HG02943 (cell line): ENCODE data around the gene DNM3.

ENCODE experiments used
- ATAC-seq: cut with Tn5 transposase; IDR thresholded peaks from one replicate; pipeline ENCODE4 v1.9.1; 2021; ENCODE audit warnings: mild to moderate bottlenecking, low read depth, moderate library complexity; ENCODE audit not compliant: unreplicated experiment

Gene DNM3

DNA sequence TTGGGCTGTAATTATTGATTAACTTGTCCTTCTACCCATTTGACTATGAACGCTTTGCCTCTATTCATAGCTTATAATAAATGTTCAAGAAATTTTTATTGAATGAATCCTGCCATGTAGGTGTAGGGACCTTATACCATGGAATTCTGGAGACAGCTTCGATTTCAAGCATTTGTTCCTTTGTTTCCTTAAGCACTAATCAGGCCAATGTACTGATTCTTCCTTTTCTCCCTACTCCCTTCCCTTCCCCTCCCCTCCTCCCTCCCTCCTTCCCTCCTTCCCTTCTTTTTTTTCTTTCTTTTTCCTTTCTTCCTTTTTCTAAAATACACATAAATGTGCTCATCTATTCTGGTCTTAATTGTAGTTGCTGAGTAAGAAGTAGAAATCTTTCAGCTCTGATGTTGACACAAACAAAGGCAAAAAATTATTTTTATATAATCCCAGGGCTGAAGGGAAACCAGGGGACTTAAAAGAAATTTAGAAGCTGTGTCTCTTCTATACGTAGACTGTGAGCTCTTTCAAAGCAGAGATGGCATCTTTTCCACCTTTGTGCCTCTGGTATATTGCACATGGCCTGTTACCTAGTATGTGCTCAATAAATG is 24.9 kb upstream of the DNM3 start:
- ATAC-seq: no peak

DNA sequence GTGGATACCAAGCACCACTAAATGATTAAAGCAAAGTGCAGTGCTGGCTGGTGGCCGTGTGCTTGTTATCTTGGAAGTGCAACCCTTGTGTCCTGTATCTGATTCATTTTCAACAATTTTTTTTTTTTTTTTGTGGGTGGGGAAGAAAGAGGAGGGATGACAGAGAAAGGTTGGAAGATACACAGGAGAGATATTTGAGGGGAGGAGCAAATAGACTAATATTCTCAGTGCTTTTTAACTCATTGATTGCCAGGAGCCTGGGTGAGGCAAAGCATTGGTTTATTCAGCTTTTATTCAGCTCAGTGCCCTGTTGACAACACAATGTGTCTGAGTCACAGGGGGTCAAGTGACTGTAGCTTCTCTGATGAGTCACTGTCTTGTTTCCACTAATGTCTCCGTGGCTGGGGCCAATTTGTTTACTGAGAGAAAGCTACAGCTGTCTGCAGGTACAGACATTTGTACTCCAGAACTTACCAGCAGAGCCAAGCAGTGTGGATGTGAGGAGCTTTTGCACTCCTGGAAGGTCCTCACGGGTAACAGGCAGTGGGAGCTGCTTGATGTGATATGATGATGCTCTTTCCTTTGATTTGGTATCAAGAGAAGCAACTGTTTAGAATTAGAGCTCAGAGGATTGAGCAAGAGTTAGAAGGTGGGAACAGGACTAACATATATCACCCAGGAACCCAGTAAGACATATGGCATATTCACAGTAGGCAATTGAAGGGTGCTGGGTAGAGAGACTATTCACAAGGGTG is 23.6 kb upstream of the DNM3 start:
- no peak for ATAC-seq

DNA sequence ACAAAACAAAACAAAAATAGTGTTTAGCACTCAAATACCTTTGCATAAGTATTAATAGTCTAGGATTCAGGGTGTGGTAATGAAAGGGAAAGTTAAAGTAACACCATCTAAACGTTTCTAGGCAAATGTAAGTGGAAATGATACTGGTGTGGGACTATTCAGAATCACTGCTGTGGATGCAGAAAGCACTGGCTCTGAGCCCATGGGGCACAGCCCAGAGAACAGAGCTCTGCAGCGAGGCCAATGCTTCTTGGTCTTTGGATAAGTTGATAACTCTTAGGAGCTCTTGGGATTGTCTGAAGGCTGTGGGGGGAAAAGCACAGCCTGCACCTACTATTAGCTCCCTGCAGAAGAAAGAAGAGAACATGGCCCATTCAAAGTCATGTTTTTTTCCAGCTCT is 21.4 kb upstream of the DNM3 start:
- no peak for ATAC-seq

DNA sequence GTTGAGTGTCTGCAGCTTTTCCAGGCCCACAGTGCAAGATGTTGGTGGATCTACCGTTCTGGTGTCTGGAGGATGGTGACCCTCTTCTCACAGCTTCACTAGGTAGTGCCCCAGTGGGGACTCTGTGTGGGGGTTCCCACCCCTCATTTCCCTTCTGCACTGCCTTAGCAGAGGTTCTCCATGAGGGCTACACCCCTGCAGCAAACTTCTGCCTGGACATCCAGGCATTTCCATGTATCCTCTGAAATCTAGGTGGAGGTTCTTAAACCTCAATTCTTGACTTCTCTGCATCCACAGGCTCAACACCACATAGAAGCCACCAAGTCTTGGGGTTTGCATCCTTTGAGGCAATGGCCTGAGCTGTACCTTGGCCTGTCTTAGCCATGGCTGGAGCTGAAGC is 14.3 kb upstream of the DNM3 start:
- ATAC-seq: no peak

DNA sequence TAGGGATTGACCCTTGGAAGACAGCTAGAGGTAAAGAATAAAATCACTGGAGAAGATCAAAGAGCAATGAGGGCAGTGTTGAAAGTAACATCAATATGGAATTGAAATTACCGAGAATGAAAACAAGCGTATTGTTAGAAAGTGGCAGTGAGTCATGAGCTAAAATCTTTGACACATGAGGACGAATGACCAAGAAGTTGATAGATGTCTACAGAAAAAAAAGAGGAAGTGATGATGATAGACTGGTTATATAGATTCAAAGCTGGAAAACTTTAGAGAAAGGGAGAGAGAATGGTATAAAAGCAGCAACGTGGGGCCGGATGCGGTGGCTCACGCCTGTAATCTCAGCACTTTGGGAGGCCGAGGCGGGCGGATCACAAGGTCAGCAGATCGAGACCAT is 12.5 kb upstream of the DNM3 start:
- no peak for ATAC-seq

DNA sequence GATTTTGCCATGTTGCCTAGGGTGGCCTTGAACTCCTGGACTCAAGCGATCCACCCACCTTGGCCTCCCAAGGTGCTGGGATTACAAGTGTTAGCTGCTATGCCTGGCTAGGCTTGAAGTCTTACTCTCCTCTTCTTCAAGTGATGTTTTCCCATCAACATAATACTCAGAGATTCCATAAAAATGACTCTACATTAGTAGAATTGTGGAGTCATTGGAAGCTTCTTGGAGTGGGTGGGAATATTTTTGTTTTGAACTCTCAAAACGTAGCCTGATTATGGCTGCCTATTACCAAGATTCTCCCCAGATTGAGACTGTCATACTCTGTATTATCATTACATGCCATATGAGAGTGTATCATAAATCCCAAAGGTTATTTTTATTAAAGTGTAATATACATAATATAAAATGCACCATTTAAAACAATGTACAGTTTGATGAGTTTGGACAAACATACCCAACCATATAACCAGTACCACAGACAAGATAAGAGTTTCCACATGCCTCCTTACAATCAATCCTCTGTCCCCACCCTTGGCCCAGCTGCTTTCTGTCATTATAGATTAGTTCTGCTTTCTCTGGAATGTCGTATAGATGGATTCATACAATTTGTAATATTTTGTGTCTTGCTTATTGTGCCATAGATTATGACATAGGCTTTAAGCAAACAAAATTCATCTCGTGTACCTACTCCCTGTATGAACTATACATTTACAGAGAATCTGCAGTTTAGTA is 8.0 kb upstream of the DNM3 start:
- no peak for ATAC-seq

DNA sequence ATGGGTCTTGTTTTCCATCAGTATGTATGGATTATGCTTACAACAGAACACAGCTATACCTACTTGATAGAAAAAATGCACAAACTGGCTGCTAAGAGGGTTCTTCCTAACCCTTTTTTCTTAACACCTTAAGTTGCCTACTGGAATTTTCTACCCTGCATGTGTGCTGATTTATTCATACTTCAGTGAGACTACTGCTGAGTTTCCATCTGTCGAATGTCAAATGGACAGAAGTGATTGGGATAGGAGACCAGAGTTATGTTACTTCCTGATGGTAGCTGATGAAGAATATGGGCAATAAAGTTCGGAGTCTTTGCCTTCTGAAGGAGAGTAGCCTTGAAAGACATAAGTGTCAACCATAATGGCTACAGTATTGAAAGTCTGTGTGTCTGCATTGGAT is 6.5 kb upstream of the DNM3 start:
- no peak for ATAC-seq

DNA sequence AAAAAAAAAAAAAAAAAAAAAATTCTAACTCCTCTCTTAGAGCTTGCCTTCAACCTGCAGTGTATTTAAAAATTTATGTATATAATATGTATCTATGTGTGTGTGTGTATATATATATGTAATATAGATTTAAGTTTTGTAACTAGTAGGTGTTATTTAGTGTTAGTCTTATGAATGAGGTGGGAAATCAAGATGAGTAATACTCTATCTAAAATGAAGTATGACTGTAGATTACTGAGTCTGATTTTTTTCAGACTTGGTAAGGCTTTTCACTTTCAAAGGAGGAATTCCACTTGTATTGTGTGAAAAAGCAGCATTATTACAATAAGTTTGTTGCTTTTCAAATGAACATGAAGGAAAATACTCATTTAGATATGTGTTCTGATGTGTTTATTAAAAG is 5.4 kb upstream of the DNM3 start:
- ATAC-seq: no peak

DNA sequence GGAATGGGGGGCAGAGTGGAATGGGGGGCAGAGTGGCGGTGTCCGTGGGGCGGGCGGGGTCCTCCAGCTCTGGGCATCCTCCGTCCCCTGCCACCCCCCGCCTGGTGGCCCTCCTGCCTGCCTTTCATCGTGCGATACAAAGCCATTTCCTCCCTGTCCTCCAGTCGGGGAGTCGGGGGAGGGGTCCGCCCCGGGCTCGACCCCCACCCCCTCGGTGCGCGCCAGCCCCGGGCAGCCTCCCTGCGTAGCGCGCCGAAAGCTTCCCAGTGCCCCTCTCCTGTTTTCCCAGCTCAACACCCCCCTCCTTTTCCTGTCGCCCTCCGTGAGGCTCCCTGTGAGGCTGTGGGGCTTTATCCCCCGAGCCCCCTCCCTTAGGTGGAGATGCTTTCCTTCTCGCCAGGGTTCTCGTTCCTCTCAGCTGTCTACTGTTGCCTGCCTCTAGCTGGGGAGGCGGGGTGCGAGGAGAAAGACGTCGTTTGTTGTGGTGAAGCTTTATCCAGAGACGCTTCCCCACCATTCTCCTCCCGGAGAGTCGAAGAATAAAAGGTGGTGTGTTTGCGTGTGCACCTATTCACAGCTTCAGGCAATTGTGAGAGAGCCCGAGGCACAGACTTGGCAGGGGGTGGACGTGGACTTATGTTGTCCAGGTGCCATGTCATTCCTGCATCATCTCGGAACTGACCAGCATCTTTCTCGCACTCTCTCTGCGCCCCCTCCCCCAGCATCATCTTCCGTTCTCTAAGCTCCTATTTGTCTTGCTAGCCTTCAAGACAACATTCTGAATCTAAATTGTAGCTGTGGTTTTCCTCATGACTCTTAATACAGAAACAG is 848 bp downstream of the DNM3 start:
- ATAC-seq: no peak

DNA sequence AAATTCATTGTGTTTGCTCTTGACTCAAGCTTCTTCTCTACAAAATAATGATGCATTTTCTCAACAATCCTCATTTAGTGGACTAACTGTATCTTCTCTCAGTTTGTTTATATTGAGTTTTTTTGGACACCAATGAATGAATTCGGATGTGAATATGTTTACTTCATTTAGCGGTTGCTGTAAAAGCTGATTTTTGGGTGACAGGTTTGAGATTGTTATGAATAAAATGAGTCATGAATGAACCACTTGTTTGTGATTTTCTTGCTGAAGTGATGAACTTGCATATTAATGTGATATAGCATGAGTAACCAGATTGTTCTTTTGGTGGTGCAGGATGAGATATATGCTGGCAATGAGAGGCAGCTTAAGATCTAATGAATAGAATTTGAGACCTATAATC is 3.1 kb downstream of the DNM3 start:
- no peak for ATAC-seq

DNA sequence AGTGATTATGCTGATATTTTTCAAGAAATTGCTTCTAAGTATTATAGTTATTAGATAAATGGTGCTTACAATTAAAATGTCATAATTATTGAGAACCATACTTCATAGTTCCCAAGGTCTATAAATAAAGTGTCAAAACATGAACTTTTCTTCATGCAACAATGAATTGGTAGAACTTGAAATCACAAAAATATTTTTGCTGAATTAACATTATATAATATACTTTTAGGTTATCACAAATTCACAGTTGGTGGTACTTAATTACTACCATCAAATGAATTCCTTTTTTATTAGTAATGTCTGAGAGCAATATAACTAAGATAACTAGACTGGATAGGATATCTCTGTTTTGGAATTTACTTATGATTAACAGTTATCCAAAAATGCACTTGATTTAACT is 4.7 kb downstream of the DNM3 start:
- ATAC-seq: no peak

DNA sequence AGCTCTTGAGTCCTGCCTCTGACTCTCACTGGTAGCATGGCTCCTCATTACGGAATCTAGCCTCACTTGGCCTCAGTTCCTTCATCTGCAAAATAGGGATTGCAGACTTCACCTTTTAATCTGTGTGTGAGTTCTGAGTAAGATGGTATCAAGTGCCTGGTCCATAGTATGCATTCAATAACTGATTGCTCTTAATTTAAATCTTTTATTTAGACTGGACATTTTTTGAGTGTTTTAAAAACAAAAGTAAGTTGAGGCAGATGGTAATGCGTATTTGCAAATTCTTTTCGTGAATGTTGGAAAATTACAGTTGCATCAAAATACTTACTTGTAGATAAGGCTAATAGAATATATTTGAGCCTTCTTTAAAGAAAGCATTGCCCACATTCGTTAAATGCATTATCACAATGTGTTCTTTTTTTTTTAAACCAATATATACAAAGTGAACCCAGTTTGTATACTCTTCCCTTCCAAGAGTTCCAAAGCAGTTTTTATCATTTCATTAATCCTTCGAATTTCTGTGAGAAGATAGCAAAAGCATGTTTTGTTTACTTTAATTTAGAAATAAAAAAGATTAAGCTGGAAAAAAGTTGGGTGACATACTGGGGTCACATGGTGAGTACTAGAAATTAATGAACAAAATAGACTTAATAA is 8.1 kb downstream of the DNM3 start:
- ATAC-seq: no peak

DNA sequence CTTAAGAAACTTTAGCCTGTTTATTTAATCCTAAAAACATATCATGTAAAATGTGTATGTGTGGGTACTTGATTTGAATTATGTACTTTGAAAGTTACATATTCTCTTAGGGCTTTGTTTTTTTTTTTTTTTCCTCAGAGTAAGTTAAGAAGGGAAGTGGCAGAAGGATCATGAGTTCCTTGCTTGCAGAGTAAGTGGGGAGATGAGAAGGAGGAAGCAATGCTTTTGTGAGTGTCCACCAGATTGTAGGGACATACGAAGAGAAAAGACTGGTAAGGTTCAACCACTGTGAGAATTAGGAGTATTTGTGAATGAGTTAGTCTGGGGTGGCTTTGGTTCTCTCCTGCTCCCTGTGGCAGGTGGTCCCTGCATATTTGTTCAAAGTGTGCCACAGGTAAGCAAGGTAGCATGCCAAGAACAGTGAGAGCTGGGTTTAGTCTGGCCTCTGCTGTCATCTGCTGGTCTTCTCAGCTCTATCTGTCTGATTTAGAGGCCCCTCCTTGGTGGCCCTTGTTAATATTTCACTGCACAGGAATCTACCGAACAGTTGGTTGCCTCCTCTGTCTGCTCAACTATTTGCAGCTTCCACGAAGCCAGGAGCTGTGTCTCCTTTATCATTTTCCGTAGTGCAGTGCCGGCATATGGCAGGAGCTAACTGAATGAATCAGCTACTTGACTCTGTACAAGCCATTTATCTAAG is 9.5 kb downstream of the DNM3 start:
- ATAC-seq: no peak

DNA sequence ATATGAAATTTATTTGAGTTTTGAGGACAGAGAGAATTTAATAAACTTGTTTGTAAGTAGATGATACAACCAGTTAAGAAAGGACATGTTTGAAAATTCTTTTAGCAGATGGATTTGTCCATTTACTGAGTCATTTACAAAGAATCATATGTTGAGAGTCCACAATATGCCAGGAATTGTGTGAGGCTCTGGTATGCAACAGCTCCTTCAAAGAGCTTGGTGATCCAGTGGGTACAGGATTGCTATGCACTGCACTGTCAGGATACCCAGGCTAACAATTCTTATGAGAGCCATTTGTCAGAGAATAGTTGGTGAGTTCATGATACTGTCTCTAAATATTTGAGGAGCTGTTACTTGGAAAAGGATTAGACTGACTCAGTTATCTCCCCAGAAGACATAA is 11.0 kb downstream of the DNM3 start:
- no peak for ATAC-seq

DNA sequence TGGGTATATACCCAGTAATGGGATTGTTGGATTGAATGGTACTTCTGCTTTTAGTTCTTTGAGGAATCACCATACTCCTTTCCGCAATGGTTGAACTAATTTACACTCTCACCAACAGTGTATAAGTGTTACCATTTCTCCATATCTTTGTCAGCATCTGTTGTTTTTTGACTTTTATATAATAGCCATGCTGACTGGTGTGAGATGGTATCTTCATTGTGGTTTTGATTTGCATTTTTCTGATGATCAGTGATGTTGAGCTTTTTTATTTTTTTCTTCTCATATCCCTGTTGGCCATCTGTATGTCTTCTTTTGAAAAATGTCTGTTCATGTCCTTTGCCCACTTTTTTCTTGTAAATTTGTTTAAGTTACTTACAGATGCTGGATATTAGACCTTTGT is 14.1 kb downstream of the DNM3 start:
- no peak for ATAC-seq

DNA sequence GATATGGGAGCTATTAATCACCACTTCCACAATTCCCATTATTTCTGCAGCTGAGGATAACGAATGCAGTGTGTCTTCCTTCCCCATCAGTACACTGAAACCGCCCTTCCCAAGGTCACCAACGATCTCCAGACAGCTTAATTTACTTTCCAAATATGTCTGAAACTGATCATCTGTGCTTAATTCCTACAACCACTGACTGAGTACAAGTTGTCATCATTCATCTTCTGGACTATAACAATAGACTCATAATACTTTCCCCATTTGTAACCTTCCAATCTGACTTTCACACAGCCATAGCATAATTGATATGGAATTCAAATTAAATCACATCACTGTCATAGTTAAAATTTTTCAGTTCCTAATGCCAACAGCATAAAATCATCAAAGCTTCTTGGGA is 17.4 kb downstream of the DNM3 start:
- ATAC-seq: no peak

DNA sequence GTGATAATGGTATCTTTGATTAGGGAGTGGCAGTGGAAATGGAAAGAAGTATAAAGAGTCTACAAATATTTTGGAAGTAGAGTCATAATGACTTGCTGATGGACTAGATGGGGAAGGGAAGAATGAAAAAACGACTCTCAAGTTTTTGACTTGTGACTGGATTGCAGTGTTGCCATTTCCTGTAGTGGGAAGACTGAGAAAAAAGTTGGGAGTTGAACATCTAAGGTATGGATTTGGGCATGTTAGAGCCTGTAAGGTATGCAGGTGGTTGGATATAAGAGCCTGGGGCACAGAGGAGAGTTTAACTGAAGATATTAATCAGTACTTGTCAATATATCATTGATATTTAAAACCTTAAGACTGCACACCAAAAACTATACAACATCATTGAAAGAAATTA is 19.4 kb downstream of the DNM3 start:
- ATAC-seq: no peak

DNA sequence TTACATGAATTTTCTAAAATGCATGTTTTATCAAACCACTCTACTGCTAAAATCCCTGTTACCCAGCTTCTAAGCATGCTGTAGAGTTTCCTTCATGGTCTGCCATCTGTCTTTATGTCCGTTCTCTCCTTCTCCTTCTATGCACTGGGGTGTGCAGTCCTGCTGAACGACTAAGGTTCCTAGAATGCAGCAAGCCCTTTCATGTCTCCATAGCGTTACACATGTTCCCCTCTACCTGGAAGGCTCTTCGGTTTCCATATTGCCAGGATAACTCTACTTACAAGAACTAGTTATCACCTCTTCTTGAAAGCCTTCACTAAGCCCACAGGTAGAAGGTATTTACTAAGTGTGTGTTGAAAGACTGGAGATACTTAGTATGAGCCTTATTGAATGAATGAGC is 22.2 kb downstream of the DNM3 start:
- ATAC-seq: no peak

DNA sequence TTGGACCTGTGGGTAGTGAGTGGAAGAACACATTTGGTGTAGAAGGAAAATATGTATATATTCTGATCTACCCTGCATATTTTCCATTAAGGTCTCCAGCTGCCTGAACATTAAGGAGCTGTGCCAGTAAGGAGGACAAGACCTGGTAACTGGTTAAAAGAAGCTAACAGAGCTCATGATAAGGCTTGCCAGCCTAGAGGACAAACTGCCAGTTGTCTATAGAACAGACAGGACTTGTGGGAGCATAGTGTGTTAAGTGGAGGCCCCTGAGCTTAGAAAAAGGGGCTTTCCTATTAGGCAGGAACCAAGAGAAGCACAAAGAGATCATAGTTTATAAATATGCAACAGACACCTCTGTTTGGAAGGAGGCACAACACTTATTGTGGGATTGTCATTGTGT is 23.0 kb downstream of the DNM3 start:
- ATAC-seq: no peak

DNA sequence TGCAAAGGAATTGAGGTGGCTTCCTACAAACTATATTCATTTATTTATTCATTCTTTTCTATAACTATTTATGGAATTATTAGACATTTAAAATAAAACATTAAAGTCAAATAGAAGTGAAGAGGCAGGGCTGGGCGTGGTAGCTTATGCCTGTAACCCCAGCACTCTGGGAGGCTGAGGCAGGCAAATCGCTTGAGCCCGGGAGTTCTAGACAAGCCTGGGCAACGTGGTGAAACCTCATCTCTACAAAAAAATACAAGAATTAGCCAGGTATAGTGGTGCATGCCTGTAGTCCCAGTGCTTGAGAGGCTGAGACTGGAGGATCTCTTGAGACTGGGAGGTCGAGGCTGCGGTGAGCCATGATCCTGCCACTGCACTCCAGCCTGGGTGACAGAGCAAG is 23.8 kb downstream of the DNM3 start:
- no peak for ATAC-seq
